Stimulated activated CD8-positive, alpha-beta memory T cell treated with anti-CD3 and anti-CD28 coated beads, Interleukin-15, amount 100 ng/mL, for 4 hours (primary cell): ENCODE data around the gene PLB1.

Source experiments
- DNase-seq, 2 donors: peaks; one replicate each; pipeline ENCODE4 v3.0.0-alpha.2; 2020; ENCODE audit warnings: low read depth in 2 of 2

The PLB1 gene

DNA sequence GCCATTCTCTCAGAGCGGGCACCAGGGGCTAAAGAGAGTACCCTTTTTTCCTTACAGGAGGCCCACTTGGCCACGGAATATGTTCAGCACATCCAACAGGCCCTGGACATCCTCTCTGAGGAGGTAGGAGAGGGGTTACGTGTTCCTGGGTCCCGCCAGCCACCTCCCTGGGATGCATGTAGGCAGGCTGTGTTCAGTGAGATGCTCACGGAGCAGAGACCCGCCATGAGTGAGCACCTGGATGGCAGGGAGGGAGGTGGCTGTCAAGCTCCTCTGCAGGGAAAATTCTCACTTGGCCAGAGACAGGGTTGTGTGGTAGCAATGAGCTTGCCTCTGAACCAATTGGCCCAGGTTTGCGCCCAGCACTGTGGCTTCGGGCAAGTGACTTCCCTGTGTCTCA lies 132.6 kb downstream of the PLB1 start:
- no peak for DNase-seq

DNA sequence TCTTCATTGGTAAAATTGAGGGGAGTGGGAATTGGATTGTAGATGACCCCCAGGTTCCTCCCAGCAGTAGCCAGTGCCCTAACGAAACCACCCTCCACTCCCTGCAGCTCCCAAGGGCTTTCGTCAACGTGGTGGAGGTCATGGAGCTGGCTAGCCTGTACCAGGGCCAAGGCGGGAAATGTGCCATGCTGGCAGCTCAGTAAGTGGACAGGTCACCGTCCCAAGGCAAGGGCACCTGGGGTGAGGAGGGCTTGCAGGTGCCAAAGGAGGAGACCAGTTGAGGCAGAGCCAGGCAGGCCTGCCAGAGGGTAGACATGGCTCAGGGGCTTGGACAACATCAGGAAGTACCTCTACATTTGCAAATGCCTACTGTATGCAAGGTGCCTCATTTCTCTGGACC lies 133.1 kb downstream of the PLB1 start:
- DNase-seq, result no peak

DNA sequence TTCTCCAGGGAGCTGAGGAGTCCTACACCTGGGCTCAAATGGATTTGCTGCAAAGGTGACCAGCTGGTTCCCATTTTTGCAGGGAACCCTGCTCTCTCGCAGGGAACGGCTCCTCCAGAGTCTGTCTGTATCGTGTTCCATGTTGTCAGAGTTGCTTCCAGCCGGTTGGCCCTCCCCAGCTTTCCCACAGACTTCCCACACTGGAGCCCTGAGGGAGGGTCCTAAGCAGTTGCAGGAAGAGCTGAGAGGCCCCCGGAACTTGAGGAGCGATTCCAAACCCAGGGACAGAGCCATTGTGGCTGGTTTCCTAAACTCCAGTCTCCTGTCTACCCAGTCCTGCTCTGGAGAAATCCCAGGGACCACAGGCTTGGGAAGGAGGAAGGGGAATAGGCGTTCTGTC lies 134.1 kb downstream of the PLB1 start:
- DNase-seq, result no peak

DNA sequence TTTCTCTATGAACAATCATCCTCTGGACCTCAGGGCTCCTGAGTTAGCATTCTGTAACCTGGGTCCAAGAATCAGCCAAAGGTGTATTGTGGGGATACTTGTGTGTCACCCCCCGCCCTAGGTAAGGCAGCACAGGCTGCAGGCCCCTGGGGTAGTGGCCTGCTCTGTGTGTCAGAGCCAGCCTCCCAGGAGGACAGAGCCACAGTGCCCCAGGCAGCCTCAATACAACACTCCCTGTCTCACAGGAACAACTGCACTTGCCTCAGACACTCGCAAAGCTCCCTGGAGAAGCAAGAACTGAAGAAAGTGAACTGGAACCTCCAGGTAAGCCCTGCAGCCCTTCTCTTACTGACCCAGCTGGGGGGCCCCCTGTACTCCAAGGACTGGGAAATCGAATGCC lies 134.5 kb downstream of the PLB1 start:
- no peak for DNase-seq

DNA sequence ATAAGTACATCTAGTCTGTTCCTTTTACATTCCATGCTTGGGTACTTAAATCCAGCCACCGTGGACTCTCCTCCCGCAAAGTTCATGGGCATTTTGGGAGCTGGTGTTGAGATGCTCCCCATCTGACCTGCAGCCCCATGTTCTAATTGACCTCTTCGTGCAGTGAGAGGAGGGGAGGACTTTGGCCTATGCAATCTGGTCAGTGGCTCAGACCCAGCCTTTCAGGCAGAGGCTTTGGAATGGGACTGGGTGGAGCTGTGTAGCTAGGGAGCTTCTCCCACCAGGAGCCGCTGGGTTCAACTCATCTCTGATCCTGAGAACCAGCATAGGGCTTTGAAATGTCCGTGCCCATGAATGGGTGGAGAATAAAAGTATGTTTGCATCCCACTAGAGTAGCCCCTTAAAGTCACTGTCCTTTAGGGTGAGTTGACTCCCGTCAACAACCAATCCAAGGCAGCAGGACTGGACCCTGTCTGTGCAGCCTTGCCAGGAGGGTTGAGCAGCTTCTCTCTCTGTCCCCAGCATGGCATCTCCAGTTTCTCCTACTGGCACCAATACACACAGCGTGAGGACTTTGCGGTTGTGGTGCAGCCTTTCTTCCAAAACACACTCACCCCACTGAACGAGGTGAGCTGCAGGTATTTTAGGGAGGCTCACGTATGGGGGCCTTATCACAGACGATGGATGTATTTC lies 135.8 kb downstream of the PLB1 start:
- no peak for DNase-seq

DNA sequence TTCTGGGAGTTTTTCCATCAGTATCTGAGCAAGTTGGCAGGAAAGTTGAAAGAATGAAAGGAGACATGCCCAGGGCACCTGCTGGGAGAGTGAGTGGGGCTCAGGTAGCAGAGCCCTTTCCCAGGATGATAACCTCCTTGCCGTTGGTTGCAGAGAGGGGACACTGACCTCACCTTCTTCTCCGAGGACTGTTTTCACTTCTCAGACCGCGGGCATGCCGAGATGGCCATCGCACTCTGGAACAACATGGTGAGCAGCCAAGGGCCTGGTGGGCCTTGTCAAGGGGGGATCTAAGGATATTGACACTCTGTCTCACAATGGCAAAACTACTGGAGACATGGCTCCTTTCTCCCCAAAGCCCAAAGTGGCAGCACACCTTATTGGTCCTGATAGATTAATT lies 136.9 kb downstream of the PLB1 start:
- no peak for DNase-seq

DNA sequence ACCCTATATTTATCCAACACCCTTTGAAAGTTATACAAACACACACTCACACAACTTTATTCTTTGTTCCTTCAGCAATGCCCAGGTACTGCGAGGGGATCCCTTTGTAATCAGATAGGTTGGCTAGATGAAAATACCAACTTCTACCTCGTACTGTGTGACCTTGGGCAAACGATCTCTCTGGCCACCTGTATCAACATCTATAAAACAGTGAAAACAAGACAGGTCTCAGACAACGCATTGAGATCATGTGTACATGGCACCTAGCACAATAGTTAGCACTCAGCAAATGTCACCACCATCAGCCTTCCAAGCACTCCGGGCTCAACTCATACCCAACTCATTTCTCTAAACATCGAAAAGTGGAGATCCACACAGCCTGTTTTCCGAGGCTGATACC lies 137.3 kb downstream of the PLB1 start:
- DNase-seq, result no peak

DNA sequence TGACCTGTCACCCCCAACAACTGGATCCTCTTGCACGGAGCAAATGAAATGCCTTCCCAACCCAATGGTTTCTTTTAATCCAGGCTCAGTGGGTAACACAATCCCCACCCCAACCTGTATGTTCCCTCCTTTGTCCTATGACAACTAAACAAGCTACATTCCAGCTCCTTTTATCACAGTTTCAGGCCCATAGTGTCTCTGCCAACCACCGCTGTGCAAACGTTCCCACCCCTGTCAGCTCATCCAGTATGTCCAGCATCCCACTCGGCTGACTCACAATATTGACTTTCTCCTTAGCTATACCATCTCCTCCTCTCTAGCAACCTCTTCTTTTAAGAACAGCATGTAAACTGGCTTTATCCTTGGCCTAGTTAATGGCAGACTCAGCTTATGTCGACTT lies 137.9 kb downstream of the PLB1 start:
- DNase-seq, result no peak

DNA sequence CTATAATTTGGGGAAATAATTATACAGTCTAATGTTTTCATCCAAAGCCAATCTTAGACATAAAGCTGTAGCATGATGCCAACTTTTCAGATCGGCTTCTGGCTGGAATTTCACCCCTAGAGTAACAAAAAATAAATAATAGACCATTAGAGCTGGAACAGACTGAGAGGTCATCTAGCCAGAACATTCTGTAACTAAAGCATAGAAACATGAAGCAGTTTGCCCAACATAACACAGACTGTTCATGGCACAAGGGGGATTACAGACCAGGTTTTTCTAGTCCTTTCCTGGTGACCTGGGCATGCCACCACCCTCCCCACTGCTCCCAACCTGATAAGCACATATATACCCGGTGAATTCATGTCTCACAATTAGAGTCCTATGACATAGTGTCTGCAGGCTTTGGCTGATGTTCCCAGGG lies 139.3 kb downstream of the PLB1 start:
- no peak for DNase-seq

DNA sequence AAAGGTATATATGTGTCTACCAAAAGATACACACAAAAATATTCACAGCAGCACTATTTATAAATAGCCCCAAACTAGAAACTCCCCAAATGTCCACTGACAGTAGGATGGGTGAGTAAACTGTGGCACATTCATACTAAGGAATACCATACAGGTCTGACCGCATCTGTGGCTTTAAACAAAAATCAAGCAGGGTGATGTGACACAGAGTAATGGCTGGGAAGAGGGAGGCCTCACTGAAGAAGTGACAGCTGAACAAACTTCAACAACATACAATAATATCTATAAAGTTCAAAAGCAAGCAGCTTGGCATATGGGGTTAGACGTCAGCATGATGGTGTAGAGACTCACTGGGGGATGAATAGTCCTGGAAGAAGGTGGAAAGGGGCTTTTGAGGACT lies 140.6 kb downstream of the PLB1 start:
- DNase-seq, result no peak

DNA sequence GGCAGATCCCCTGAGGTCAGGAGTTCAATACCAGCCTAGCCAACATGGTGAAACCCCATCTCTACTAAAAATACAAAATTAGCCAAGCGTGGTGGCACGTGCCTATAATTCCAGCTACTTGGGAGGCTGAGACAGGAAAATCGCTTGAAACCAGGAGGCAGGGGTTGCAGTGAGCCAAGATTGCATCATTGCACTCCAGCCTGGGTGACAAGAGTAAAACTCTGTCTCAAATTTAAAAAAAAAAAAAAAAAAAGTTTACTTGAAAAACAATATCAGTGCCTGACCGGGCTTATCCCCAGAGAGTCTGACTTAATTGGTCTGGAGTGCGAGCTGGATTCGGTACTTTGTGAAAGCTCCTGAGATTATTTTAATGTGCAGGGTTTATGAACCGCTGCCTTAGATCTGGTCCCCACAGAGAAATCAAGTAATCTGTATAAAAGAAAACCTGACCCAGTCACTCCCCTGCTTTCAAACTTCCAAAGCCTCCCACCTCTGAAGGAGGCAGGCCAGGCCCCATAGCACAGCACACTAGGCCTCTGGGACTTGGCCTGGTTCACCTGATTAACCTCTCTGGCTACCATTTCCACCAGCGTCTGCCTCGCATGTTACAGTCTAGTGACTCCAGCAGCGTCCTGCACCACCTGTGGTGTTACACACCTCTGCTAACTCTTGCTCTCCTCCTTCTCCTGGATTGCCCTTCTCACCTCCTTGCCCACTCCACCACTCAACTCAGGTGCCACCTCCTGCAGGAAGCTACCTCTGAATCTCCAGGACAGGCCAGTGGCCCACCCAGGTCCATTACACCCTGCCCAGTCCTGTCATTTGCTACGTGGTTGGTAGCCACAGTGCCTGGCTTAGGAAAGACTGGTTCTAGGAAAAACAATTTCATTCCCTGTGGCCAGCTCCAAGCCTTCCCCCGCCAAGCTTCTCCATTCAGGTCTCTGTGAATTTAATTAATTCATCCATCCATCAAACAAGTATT lies 141.5 kb downstream of the PLB1 start:
- no peak for DNase-seq

DNA sequence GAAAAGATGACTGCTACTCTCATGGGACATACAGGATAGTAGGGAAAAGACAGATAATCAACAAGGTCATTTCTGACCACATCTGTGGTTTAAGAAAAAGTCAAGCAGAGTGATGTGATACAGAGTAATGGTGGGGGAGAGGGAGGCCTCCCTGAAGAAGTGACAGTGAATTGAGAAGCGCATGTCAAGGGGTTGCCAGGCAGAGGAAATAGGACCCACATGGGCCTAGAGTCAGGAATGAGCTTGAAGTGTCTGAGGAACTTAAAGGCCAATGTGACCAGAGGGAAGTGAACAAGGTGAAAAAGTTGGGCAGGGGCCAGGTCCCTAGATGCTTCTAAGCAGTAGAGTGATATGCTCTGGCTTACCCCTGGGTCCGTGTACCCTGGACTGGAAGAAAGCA lies 142.2 kb downstream of the PLB1 start:
- DNase-seq, result no peak

DNA sequence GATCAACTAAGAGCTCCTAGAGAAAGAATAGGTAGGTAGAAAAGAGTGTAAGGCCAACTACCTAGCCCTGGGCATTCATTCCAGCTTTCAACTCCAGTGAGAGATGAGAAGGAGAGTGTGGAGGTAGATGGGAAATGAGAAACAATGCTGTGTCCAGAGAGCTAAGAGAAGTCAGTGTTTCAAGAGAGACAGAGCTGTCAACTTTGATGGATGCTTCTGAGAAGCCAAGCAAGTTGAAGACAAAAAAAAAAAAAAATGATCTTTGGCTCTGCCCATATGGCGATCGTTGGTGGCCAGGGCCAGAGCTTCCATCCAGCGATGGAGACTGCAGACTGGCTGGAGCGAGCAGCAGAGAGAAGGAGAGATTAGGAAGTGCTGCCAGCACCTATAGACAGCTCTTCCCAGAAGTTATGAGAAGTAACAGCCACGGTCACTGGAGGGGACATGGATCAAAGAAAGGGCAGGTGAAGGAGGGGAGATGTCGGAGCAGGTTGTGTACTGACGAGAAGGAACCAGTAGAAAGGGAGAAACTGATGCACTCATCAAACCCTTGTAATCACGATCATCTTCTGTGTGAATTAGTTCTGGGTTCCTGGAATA lies 143.3 kb downstream of the PLB1 start:
- no peak for DNase-seq

DNA sequence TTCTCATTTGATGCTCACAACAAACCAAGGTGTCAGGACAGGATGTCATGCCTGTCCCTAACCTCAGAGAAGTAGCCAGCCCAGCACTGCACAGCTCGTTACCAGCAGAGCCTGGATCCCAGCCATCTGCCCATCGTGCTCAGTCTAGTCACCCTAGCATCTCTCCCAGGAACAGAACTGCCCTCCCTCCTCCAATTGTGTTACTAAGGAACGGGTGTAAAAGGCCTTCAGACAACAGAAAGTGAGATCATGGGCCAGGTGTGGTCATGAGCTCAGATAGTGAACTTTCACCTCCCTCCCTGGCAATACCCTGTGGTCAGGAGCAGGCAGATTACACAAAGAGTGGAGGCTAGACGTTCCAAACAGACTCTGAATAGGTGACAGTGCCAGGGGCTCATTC lies 144.0 kb downstream of the PLB1 start:
- no peak for DNase-seq

DNA sequence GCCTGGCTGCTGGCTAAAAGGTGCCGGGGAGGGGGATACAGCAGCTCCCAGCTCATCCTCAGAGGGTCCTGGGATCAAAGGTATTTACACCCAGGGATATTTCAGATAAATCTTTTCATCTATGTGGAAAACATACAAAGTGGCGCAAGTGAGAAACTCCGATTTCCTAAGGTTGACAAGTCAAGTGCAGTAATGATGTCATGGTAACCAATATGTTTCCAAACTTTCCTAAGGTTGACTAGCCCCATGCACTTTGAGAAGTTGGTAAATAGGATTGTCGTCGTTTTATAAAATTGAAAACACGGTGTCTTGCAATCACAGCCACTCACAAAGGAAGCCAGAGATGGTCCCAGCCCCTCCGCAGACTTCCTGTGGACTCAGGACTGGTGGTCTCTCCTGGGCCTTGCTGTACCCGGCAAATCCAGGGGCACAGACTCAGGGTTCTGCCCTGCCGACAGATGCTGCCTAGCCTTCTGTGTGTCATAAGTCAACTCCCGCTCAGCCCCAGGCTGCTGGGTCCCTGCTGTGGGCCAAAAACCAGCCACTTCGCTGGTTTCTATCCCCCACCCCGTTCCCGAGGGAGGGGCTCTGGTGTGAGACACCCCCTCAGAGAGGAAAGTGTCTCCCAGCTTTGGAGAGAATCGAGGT lies 144.5 kb downstream of the PLB1 start:
- no peak for DNase-seq

DNA sequence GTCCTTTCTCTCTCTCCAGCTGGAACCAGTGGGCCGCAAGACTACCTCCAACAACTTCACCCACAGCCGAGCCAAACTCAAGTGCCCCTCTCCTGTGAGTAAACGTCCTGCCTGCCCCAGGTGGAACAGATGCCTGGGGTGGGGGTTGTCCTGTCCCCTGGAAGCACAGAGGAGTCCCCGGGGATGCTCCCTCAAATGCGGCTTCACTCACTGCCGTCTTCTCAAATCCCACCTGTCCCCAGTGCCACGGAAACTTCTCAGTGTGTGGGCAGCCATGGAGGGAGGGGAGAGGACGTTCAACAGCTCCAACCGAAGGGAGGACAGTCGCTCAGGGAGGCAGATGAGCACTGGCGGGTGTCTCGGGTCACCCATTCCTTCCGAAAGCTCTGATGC lies 145.0 kb downstream of the PLB1 start:
- DNase-seq, result no peak

DNA sequence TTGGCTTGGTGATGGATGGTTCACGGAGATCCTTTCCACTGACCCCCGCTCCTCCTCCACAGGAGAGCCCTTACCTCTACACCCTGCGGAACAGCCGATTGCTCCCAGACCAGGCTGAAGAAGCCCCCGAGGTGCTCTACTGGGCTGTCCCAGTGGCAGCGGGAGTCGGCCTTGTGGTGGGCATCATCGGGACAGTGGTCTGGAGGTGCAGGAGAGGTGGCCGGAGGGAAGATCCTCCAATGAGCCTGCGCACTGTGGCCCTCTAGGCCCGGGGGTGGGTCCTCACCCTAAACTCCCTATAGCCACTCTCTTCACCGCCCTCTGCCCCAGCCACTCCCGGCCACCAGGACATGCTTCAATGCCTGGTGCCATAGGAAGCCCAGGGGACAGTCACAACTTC lies 146.9 kb downstream of the PLB1 start:
- no peak for DNase-seq

DNA sequence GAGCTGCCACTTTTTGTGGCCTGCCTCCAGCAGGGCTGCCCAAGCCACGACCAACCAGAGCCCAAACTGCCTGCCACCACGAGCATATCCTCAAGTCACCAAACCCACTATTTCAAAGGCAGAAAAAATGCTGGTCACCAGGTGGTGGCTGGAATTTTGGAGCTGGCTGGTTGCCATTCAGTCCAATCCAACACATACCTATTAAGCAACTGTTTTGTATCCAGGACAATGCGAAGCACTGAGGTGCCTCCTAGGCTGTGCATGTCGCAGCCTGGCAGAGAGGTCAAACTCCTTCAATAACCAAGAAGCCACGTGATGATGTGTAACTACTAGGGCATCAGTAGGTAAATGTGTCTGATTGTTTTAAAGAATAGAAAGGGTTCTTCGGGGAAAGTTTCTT lies 147.5 kb downstream of the PLB1 start:
- no peak for DNase-seq

DNA sequence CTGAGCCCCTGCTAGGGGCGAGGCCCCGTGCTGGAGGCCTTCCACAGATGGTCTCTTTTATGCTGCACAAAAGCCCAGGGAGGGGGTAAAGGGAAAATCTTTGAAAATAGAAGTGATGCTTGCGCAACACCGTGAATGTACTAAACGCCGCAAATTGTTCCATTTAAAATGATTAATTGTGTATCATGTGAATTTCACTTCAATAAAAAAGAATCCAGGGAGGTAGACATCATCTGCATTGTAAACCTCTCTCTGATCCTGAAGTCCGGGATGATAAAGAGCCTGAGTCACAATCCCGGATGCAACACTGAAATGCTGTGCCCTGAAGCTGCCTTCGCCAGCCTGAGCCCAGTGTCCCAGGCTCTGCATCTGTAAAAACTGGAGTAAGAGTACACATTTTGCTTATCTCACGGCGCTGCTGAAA lies 148.1 kb downstream of the PLB1 start:
- no peak for DNase-seq

DNA sequence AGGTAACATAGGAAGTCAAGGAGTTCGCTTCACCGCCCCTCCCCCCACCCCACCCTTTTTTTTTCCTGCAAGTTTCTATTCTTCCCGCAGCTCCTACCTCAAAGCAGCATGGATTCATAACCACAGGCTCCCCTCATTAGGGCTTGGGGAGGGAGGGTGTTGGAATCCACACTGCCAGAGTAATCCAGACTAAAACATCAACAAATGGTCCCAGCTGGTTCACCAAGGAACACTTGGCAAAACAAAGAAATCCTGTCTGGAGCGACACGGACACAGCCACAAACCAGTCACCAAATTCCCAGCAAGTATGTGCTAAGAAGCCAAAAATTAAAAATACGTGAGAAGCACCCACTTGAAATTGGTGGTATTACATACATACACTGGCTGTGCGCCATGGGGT lies 148.9 kb downstream of the PLB1 start:
- no peak for DNase-seq

DNA sequence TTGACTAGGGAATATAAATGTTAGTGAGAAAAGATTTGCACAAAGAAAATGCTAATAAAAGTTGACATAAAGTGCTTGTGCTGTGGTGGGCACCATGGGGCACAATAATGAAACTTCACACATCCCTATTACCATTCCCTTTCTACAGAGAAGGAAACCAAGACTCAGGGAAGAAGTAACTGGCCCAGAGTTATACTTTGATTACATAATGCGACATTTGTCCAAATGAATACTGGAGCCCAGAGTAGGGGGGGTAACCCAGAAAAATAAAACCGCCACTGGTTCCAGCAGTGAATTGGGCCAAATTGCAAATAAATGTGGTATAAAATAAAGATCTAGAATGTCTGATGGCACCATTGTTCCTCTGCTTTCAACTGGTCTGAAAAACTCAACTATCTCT lies 149.7 kb downstream of the PLB1 start:
- no peak for DNase-seq

DNA sequence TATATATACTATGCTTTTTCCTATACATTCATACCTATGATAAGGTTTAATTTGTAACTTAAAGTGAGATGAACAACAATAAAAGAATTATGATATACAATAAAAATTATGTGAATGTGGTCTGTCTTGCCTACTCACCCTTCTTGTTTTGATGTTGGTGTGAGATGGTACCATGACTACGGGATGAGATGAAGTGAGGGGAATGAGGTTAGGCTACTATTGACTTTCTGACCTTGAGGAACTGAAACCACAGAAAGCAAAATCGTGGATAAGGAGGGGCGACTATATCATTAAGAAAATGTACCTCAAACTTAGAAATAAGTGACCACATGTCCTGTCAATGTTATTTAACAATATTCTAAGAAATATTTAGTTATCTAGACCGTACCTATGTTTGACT lies 151.8 kb downstream of the PLB1 start:
- DNase-seq, result no peak
